Measurements from ENCODE around the gene SSX2.
"Not testable (repeated sequence)": the region's sequence is repeated elsewhere in the genome, so short reads cannot be mapped to it uniquely, and the experiment has no call there.

SSX2 gene, protein sequence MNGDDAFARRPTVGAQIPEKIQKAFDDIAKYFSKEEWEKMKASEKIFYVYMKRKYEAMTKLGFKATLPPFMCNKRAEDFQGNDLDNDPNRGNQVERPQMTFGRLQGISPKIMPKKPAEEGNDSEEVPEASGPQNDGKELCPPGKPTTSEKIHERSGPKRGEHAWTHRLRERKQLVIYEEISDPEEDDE

DNA sequence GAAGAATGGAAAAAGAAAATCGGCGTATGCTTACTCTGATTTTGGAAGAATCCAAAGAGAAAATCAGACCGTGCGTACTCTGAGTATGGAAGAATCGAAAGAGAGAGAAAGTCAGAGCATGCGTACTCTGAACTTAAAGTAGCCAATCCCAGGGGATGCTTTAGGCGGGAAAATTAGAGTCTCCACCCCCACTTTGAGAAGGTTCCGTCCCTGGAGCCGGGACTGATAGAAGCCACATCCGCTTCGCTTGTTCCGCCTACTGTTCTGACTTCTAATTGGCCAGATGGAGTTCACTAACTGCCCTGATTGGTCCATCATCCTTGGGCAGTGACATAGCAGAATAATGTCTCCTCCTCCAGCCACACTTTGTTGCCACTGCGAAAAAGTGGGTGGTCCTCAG, at the start of gene SSX2:
Gene SSX2 (minus strand): TSS at position 101 of the 400 bp plus-strand sequence. CDS start 1,429 bp downstream, outside the sequence.
- DNase-seq (ENCODE audit: low spot score), result not testable (repeated sequence)

DNA sequence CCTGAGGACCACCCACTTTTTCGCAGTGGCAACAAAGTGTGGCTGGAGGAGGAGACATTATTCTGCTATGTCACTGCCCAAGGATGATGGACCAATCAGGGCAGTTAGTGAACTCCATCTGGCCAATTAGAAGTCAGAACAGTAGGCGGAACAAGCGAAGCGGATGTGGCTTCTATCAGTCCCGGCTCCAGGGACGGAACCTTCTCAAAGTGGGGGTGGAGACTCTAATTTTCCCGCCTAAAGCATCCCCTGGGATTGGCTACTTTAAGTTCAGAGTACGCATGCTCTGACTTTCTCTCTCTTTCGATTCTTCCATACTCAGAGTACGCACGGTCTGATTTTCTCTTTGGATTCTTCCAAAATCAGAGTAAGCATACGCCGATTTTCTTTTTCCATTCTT, 44.0 kb upstream of the SSX2 start, which contains the start of gene SSX2B:
Gene SSX2B (plus strand): TSS at position 301 of the 400 bp plus-strand sequence. CDS start 1,429 bp downstream, outside the sequence.
- DNase-seq (ENCODE audit: low spot score), result not testable (repeated sequence)

DNA sequence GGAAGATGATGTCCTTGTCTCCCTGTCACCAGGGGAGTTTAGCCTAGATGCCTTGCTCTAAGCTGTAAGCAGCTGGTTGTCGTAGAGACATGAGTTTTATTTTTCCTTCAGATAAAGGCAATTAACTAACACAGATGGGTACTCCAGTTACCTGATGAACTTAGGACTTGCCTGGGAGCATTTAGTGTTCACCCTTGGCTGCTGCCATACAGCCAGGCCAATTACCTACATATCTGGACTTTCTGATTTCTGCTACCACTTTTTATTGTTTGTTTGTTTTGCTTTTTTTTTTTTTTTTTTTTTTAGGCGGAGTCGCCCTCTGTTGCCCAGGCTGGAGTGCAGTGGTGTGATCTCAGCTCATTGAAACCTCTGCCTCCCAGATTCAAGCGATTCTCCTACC, 14.9 kb downstream of the SSX2 start:
- not testable (repeated sequence) for DNase-seq (ENCODE audit: low spot score)

DNA sequence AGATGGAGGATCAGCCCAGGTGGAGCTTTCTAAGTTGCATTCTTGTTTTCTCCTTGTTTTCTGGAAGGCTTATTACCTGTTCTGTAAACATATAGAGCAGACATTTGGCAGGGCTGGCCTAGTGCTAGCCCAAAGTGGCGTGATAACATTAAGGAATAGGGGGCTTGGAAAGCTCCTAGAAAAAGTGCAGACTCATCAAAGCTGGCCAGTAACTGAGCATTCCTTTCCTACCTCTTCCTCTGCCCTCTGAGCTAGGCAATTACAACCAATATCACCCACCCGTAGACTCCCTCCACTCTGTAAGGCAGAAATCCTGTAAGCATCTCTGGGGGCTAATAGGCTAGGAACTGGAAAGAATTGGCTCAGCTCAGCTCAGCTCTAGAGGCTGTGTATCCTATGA, 44.8 kb downstream of the SSX2 start:
- not testable (repeated sequence) for DNase-seq (ENCODE audit: low spot score)

DNA sequence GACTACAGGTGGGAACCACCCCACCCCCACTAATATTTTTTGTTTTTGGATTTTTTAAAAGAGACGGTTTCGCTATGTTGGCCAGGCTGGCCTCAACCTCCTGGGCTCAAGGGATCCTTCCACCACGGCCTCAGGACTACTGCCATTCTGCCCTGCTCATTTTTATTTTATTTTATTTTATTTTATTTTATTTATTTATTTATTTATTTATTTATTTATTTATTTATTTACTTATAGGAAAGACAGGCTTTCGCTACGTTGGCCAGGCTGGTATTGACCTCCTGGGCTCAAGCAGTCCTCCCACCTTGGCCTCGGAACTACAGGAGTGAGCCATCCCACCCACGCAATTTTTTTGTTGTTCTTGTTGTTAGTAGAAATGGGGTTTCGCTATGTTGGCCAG, 51.5 kb downstream of the SSX2 start:
- not testable (repeated sequence) for DNase-seq (ENCODE audit: low spot score)

DNA sequence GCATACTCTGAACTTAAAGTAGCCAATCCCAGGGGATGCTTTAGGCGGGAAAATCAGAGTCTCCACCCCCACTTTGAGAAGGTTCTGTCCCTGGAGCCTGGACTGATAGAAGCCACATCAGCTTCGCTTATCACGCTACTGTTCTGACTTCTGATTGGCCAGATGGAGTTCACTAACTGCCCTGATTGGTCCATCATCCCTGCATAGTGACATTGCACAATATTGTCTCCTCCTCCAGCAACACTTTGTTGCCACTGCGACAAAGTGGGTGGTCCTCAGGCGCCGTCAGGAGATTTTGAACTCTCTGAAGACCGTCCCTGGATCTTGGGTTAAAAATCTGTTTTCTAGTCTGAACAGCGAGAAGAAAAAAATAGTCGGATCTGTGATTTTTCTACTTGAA, 52.2 kb downstream of the SSX2 start, which contains the start of gene SSX7:
Gene SSX7 (minus strand): TSS at position 101 of the 400 bp plus-strand sequence. CDS start 1,428 bp downstream, outside the sequence.
- not testable (repeated sequence) for DNase-seq (ENCODE audit: low spot score)

DNA sequence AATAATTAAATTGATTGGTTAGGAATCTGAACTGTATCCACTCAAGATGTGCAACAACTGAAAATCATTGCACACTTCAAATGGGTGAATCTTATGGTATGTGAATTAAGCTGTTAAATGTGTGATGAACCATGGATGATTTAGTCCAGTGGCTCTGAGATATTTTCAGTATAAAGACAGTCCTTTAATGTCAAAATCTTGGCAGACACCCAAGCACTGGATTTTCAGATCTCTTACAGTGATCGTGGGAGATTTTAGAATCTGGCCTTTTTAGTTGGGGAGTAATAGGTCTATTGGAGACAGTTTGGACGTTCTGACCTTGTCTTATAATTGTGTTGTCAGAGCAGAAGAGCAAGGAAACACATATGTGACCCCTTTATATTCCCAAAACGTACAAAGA, 56.3 kb downstream of the SSX2 start:
- not testable (repeated sequence) for DNase-seq (ENCODE audit: low spot score)

DNA sequence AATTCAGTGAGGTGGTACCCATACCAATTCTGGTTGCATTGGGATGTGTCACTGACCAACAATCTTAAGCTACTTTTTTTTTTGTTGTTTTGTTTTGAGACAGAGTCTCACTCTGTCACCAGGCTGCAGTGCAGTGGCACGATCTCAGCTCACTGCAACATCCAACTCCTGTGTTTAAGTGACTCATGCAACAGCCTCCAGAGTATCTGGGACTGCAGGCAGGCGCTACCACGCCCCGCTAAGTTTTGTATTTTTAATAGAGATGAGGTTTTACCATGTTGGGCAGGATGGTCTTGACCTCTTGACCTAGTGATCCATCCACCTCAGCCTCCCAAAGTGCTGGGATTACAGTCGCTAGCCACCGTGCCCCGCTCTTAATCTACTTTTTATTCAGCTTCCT, 58.0 kb downstream of the SSX2 start:
- not testable (repeated sequence) for DNase-seq (ENCODE audit: low spot score)

Data from hematopoietic multipotent progenitor cell treated with erythropoietin and hydrocortisone succinate and interleukin-3 and kit ligand, for 15 days (in vitro differentiated cells).